Muscle layer of duodenum (tissue), 2 donors: ENCODE measurements around the gene CDR2L.

ENCODE experiments used
- H3K27ac ChIP-seq: one replicate; pipeline ENCODE4 v1.7.0; 2013; ENCODE audit warnings: mild to moderate bottlenecking, low read length
- H3K27me3 ChIP-seq: one replicate; pipeline ENCODE4 v1.7.0; 2013; ENCODE audit warnings: low read depth, mild to moderate bottlenecking, control low read depth, low read length
- H3K36me3 ChIP-seq, 2 donors: one replicate each; pipeline ENCODE4 v1.7.0; 2013; ENCODE audit warnings: low read length in 2 of 2, control low read depth in 1 of 2, mild to moderate bottlenecking in 1 of 2; ENCODE audit not compliant: insufficient read depth in 2 of 2, control insufficient read depth in 1 of 2
- H3K4me1 ChIP-seq, 2 donors: one replicate each; pipeline ENCODE4 v1.7.0; 2013; ENCODE audit warnings: low read length in 2 of 2, mild to moderate bottlenecking in 2 of 2, control low read depth in 1 of 2, moderate library complexity in 1 of 2; ENCODE audit not compliant: insufficient read depth in 2 of 2, control insufficient read depth in 1 of 2
- H3K4me3 ChIP-seq, 2 donors: one replicate each; pipeline ENCODE4 v1.7.0; 2013; ENCODE audit warnings: low read length in 2 of 2, low read depth in 1 of 2, mild to moderate bottlenecking in 1 of 2
- H3K9me3 ChIP-seq, 2 donors: one replicate each; pipeline ENCODE4 v1.7.0; 2013; ENCODE audit warnings: low read length in 2 of 2, control low read depth in 1 of 2, mild to moderate bottlenecking in 1 of 2; ENCODE audit not compliant: control insufficient read depth in 1 of 2
- donor health status: healthy.

CDR2L gene

GRCh38 chr17:74951065-74951464 is 36.4 kb upstream of the CDR2L start:
- no peaks in the 10 kb centered on the region for H3K4me1 ChIP-seq
- H3K27me3 ChIP-seq = no peaks in the 10 kb centered on the region
- H3K36me3 ChIP-seq = peaks cover 3% of the 10 kb centered on the region in 2 donors
- no peak overlapping the region for H3K27ac ChIP-seq
- no peak overlapping the region for H3K4me3 ChIP-seq
- no peaks in the 10 kb centered on the region for H3K9me3 ChIP-seq

- Histone ChIP-seq H3K27ac (no peak overlapping the region), H3K27me3 (no peaks in the 10 kb centered on the region), H3K9me3 (no peaks in the 10 kb centered on the region), H3K4me3 (no peak overlapping the region), H3K4me1 (no peaks in the 10 kb centered on the region), H3K36me3 (peaks cover 3 to 10% of the 10 kb centered on the region in 2 donors)
These were observed 35.6 kb upstream of the CDR2L start for GRCh38 chr17:74951680-74952421.

- Histone ChIP-seq H3K36me3 (peaks cover 3 to 10% of the 10 kb centered on the region in 2 donors), H3K27me3 (no peaks in the 10 kb centered on the region), H3K4me3 (no peak overlapping the region), H3K4me1 (no peaks in the 10 kb centered on the region), H3K27ac (no peak overlapping the region), H3K9me3 (no peaks in the 10 kb centered on the region)
These were observed 34.9 kb upstream of the CDR2L start for GRCh38 chr17:74952431-74953133.

GRCh38 chr17:74953134-74953687 is 34.2 kb upstream of the CDR2L start:
- Histone ChIP-seq H3K4me3 (no peak overlapping the region), H3K27ac (no peak overlapping the region), H3K9me3 (no peaks in the 10 kb centered on the region), H3K36me3 (peaks cover 3 to 10% of the 10 kb centered on the region in 2 donors), H3K27me3 (no peaks in the 10 kb centered on the region), H3K4me1 (no peaks in the 10 kb centered on the region)

GRCh38 chr17:74954115-74954514 is 33.3 kb upstream of the CDR2L start:
- peaks cover 3 to 10% of the 10 kb centered on the region in 2 donors for H3K36me3 ChIP-seq

GRCh38 chr17:74954665-74955421 is 32.6 kb upstream of the CDR2L start:
- Histone ChIP-seq H3K9me3 (no peaks in the 10 kb centered on the region), H3K27ac (no peak overlapping the region), H3K4me3 (no peak overlapping the region), H3K27me3 (no peaks in the 10 kb centered on the region), H3K36me3 (peaks cover 3 to 10% of the 10 kb centered on the region in 2 donors), H3K4me1 (no peaks in the 10 kb centered on the region)

More at GRCh38 chr17:74954115-74954514, 33.3 kb upstream of the CDR2L start:
- H3K27ac ChIP-seq = no peak overlapping the region
- H3K4me1 ChIP-seq = no peaks in the 10 kb centered on the region
- no peaks in the 10 kb centered on the region for H3K9me3 ChIP-seq
- H3K27me3 ChIP-seq = no peaks in the 10 kb centered on the region
- no peak overlapping the region for H3K4me3 ChIP-seq

- H3K27me3 ChIP-seq = no peaks in the 10 kb centered on the region
- H3K9me3 ChIP-seq = no peaks in the 10 kb centered on the region
- H3K4me1 ChIP-seq = no peaks in the 10 kb centered on the region
- peaks cover 3 to 10% of the 10 kb centered on the region in 2 donors for H3K36me3 ChIP-seq
- no peak overlapping the region for H3K4me3 ChIP-seq
- no peak overlapping the region for H3K27ac ChIP-seq
These were observed 31.3 kb upstream of the CDR2L start for GRCh38 chr17:74956093-74956492.

GRCh38 chr17:74957935-74958740 is 29.3 kb upstream of the CDR2L start:
- H3K36me3 ChIP-seq = peaks cover 3 to 10% of the 10 kb centered on the region in 2 donors

GRCh38 chr17:74959826-74960515 is 27.5 kb upstream of the CDR2L start:
- Histone ChIP-seq H3K4me3 (no peak overlapping the region), H3K36me3 (peaks cover 3 to 10% of the 10 kb centered on the region in 2 donors), H3K9me3 (no peaks in the 10 kb centered on the region), H3K27ac (no peak overlapping the region), H3K4me1 (no peaks in the 10 kb centered on the region), H3K27me3 (no peaks in the 10 kb centered on the region)

More at GRCh38 chr17:74957935-74958740, 29.3 kb upstream of the CDR2L start:
- Histone ChIP-seq H3K27me3 (no peaks in the 10 kb centered on the region), H3K4me1 (no peaks in the 10 kb centered on the region), H3K4me3 (no peak overlapping the region), H3K9me3 (no peaks in the 10 kb centered on the region), H3K27ac (no peak overlapping the region)
